DOHH2 (cell line): Measurements from ENCODE around the gene DCDC2.

Source experiments
- CTCF ChIP-seq: fragments of 200-600 bp; sonication (generic); IDR thresholded peaks from one replicate; pipeline ENCODE4 v1.5.1; 2014; ENCODE audit warnings: antibody characterized with exemption, mild to moderate bottlenecking, low read depth, low read length; ENCODE audit not compliant: poor library complexity, severe bottlenecking
- EZH2phosphoT487 ChIP-seq: fragments of 200-600 bp; sonication (generic); IDR thresholded peaks from 2 replicates; pipeline ENCODE4 v1.6.1; 2017; ENCODE audit warnings: borderline replicate concordance, mild to moderate bottlenecking, antibody characterized with exemption, low read length, moderate library complexity, mixed read lengths

DNA sequence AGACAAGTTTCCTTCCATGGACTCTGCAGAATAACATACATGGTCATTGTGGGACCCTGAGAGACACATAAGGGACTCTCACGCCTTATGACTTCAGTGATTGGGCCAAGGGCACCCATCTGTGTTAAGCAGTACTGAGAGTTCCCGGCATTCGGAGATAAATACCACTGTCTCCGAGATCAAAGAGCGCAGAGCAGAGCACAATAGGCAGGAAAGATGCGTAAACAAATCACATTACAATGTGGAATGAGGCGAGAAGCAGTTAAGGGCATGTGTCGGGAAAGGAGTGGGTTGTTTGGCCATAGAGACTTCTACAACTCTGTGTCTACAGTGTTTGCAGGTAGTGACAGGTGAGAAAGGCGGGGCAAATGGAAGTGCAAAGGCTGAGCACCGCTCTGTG is 174.3 kb downstream of the DCDC2 start:
- TF ChIP-seq CTCF (no peak), EZH2phosphoT487 (no peak)
